GM21825 (cell line): ENCODE measurements around the gene BNIP3.
"Not testable (repeated sequence)": the region's sequence is repeated elsewhere in the genome, so short reads cannot be mapped to it uniquely, and the experiment has no call there.

Experiments used
- ATAC-seq: cut with Tn5 transposase; IDR thresholded peaks from one replicate; pipeline ENCODE4 v1.9.1; 2021; ENCODE audit warnings: mild to moderate bottlenecking, moderate library complexity; ENCODE audit not compliant: unreplicated experiment

The BNIP3 gene

DNA sequence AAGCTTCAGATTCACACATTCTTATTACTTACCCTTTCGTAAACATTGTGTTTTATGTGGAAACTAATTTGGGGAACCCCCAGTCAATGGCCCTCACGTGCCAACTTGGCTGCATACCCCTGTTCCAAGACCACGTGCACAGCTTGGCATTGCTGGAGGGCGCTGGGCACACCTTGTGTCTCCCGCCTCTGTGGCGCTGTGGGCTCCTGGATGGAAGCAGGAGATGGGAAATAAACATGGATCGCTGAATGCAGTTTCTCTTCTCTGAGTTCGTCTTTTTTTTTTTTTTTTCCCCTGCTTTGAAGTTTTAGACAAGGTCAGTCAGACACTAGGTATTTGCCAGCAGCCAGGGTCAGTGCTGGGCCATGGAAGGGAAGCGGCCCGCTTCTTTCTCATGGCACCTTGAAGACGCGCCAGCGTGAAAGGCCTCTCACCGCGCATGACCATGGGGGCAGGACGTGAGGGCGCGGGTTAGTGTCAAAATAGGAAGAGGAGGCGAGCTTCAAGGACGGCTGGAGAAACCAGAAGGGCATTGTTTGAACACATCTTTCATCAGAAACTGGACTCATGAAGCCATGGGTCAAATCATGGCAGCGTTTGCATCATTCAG is 27.3 kb downstream of the BNIP3 start:
- ATAC-seq, result no peak

DNA sequence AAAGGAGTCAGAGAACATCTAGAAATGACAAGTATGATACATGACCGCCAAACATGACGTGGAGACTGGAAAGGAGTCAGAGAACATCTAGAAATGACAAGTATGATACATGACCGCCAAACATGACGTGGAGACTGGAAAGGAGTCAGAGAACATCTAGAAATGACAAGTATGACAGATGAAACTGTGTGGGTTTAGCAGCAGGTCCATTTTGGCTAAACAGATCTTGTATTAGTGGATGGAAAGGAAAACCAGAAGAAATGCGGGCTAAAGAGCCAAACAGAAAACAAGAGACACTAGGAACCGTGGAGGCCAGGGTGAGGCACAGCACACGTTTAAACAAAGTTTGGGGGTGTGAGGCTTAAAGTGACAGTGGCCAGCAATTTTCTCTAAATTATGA is 31.8 kb downstream of the BNIP3 start:
- not testable (repeated sequence) for ATAC-seq

DNA sequence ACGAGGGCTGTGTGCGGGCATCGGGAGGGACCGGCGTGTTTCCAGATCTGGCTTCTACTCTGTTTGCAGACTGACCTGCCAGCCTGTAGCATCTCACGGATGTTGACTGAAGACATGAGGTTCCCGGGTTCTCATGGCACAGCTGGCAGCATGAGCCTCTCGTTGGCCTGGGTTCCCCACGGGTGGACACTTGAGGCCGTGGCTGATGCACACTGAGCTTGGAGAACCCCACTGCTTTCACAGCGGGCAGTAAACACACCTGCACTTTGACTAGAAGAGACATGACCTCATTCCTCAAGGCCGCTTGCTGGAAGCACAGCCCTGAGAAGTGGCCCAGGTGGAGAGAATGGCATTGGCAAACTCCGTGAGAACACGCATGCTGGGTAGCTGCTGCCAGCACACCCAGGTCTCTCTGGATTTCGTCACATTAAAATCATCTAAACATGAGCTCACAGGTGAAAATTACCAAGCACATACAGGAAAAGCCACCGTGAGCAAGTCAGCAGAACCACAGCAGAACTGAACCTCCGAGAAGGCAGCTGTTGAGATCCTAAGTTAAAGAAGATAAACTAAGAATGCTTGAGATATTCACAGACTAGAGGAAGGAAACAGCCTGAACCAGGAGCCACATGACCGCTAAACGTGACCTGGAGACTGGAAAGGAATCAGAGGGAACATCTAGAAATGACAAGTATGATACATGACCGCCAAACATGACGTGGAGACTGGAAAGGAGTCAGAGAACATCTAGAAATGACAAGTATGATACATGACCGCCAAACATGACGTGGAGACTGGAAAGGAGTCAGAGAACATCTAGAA is 32.5 kb downstream of the BNIP3 start:
- ATAC-seq, result no peak

DNA sequence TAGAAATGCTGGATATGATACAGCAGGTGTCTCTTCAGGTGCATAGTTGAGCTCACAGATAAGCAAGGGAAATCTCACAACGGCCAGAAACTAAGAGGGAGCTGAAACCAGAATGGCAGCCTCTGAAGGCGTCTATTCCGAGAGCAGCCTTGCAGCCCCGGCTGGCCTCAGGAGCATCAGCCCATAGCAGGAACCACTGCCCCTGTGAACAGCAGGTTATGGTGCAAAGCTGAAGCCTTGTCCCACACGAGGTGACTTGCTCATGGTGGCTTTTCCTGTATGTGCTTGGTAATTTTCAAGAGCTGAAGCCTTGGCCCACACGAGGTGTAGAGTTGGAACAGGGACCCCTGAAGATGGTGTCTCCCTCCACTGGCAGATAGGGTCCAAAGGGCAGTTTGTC is 33.2 kb downstream of the BNIP3 start:
- ATAC-seq, result no peak

DNA sequence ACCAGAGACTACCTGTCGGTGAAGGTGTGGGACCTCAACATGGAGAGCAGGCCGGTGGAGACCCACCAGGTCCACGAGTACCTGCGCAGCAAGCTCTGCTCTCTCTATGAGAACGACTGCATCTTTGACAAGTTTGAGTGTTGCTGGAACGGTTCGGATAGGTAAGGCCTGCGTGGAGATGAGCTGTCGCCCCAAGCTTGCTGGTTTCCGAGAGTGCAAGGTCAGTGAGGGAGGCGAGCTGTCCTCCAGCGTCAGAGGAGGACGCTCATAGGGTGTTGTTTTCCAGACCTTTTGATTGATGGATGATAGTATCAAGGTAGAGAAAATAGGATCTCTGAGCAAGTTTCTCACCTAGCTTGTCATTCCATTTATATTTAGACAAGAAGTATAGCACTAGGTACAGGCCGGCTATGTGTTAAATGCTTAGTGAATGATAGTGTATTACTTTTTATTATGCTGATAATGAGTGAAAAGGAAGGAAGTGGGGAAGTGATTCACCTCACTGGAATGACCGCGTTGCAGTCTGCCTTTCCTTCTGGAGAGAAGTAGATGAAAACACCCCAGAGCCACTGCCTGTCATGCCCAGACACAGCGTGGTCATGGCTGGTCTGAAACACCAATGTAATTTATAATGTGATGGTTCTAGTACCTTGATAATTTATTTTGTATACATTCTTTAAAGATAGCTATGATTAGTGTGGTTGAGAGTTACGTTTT is 33.9 kb downstream of the BNIP3 start:
- ATAC-seq, result no peak

DNA sequence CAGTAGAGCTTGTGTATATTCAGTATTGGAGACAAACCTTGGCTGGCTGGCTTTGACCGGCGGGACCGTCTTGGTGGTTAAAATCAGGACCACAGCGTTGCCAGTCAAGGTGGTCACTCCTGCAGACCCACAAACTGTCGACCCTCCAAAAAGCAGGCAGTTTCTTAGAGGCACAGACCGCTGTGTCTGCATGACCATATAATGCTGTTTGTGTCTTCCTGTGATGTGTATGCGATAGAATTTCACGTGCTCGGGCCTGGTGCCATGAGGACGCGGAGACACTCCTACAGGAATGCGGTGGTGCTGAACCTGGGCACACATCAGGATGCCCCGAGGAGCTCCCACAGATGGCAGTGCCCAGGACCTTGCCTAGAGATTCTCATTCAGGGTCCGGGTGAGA is 34.8 kb downstream of the BNIP3 start:
- no peak for ATAC-seq

DNA sequence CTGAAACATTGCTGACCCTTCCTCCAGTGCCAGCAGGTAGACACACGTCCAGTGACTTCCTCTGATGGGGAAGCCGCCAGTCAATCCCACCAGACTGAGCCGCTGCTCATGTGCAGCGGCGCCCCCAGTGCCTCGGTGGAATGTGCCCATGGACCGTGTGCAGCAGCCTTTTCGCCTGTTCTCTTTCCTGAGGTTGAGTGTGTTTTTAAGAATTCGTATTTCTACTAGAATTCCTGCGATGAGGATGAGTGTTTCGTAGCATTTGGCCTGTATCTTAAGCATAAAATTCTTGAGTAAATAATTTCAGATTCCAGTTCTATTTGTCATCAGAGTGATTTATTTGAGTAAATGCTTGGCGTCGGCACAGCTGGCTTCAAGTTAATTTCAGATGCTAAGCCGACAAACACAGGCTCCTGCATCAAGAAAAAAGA is 35.4 kb downstream of the BNIP3 start:
- no peak for ATAC-seq

DNA sequence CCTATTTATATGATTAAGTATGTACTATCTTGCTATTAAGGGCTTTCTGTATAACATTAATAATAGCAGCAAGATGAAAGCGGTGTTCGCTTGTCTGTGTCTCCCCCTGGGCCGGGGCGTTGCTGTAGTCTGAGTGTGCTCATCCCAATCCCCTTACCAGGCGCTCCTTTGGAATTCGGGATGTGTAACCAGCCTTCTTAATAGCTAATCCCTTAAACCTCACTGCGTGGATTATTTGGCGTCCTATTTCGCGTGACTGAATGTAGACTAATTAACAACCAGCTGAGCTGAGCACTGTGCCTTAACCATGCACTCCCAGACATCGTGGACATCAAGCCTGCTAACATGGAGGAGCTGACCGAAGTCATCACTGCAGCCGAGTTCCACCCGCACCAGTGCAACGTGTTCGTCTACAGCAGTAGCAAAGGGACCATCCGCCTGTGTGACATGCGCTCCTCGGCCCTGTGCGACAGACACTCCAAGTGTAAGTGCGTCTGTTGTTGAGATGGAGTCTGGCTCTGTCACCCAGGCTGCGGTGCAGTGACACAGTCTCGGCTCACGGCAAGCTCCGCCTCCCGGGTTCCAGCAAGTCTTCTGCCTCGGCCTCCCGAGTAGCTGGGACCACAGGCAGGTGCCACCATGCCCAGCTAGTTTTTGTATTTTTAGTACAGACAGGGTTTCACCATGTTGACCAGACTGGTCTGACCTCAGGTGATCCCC is 36.6 kb downstream of the BNIP3 start:
- ATAC-seq, result no peak

DNA sequence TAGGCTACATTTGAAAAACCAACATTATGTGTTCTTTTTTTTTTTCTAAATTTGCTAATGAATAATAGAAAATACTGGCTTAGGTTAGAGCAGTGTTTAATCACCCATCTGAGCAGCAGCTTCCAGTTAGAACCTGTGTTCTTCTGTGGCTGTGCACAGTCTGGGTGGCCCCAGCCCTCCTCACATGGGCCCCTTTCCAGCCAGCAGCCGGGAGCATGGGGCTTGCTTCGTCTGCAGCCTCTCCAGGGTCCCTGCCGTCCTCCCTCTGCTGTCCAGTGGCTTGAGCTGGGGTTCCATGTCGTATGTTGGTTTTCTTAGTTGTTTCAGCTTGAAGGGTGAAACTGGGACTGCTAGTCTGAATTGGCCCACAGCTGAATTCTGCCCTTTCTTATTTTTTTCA is 37.3 kb downstream of the BNIP3 start:
- no peak for ATAC-seq

DNA sequence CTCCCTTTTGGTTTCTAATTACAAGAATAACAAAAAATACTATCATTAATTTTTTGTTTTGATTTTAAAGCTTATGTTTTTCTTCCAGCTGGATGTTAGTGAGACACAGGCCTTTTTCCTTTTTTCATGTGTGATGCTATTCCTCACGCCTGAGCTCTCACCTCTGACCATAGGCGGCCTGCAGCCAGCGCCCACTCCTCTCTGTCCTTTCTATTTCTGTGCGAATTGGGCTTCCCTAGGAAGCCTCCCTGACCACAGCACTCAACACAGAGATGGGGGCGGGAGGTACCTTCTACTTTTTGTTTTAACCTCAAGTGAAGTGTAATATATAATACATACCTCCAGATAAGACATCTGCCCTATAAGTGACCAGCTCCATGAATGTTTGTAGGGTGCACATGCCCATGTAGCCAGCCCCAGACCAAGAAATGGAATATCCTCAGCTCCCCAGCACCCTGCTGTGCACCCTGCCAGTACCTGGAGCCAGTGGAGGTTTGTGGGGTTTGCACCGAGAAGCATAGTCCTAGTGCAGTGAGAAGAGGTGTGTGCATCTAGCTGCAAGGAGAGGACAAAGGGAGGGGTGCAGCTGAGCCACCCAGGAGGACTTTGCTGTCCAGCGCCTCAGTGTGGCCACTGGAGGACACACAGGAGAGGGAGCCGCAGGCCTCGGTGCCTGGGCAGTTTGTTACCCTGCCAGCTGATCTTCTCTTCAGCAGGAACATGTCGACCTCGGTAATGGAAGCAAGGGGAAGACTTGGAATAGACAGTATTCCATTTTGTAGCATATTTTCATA is 38.5 kb downstream of the BNIP3 start:
- no peak for ATAC-seq

DNA sequence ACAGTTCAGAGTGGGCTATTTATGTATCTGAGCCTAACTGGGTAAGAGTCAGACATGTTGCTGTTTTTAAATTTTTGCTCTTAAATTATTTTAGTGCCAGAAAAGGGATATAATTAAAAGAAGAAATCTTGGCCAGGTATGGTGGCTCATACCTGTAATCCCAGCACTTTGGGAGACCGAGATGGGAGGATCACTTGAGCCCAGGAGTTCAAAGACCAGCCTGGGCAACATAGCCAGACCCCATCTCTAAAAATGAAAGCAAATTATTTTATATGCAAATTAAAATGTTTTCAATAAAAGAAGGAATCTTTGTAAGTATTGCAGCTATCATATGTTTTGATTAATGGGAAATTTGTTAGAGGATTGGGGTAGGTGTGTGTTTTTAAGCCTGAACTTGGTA is 39.3 kb downstream of the BNIP3 start:
- no peak for ATAC-seq

DNA sequence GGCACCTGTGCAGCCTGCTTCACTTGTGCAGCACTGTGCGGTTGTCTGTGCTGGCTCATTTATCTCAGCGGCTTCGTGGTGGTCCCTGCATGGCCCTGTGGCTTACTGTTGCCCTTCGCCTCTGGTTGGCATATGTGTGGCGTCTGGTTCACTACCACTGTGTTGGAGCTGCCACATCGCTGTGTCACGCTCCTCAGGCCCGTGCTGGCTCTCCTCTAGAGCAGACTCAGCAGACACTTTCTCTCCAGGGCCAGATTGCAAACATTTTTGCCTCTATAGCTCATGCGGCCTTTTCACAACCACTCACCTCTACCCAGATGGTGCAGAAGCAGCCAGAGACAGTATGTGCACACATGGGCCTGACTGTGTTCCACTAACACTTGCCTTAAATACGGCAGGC is 43.0 kb downstream of the BNIP3 start:
- ATAC-seq, result no peak

DNA sequence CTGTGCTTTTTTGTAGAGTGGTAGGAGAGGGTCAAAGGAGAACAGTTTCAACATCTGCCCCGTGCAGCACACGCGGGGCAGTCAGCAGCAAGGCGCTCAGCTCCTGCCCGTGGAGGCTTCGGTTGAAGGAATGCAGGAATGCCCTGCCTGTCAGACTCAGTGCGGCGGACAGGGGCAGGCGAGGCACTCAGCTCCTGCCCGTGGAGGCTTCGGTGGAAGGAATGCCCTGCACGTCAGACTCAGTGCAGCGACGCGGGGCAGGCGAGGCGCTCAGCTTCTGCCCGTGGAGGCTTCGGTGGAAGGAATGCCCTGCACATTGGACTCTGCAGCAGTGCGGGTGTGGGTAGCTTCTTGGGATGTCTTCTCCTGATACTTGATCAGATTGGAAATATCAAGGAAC is 43.9 kb downstream of the BNIP3 start:
- ATAC-seq, result no peak

DNA sequence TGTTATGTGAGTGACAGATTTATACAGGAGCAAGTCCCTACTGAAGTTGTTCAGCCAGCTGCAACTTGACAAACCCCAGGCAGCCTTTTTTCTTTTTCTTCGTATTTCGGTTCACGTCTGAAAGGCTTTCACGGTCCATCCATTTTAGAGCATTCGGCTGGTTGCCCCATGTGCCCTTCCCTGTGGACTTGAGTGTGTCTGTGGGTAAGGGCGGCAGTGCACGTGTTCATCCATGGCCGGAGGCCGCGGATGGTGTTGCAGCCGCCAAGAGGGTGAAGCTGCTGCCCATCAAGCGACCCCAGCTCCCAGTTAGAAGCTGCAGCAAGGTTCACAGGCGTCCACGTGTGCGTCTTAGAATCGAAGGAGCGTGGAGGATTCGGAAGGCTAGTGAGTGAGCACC is 45.0 kb downstream of the BNIP3 start:
- ATAC-seq, result no peak

DNA sequence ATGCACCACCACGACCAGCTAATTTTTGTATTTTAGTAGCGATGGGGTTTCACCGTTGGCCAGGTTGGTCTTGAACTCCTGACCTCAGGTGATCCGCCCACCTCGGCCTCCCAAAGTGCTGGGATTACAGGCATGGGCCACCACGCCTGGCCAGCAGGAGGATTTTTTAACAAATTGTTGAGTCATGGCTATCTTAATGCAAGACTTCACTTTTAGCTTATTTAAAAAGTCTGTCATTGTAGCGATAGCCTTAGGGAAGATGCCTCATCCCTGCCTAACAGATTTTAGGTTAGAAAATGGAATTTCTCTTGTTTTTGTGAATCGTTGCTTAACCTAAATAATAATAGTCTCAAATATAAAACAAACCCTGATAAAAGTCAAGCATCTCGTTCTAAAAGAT is 45.4 kb downstream of the BNIP3 start:
- ATAC-seq, result no peak

DNA sequence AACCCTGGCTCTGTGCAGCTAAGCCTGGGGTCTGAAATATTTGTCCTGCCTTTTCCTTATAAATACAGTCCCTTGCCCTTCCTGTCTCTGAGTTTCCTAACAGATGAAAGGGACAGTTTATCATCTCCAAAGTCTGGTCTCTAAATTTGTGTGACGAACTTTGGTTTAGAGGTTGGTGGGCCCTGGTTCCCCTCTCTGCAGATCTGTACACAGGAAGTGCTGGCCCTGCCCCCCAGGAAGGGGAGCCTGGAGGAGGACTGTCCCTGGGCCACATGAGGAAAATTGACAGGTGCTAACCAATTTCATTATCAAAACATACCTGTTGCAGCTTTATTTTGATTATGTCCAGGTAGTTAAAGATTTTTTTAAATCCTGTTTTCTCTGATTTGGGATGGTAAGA is 46.5 kb downstream of the BNIP3 start:
- no peak for ATAC-seq

DNA sequence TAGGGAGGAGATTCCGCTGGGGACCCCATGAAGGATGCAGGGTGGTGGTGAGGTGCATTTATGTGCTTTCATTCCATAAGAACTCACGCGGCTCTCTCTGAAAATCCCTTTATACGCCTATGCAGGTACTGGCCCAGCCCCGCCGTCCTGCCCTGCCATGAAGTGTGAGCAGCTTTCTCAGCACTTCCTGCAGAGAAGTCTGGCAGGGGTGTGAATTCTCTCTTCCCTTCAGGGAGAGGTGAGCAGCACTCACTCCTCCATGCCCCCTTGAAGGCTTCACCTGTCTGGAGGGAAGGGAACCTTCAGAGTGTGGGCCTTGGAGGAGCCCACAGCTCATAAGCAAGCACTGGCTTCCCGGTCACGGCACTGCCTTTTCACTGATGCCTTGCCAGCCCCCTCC is 47.0 kb downstream of the BNIP3 start:
- ATAC-seq, result no peak

DNA sequence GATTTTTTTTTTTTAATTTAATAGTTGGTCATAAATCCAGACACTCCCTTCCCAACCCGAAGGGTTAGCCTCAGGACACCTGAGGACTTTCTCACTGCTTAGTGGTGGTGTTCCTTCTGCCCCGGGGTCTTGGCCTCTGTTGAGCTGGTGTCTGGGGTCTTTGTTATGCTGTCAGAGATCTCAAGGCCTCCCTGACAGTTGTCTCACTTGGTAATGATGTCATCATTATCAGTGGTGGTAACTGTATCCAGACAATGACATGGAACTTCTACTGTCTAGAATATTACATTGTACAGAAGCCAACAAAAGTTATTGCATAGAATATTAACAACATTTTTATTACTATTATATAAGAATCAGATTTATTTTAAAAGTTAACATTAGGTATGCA is 48.0 kb downstream of the BNIP3 start:
- no peak for ATAC-seq

DNA sequence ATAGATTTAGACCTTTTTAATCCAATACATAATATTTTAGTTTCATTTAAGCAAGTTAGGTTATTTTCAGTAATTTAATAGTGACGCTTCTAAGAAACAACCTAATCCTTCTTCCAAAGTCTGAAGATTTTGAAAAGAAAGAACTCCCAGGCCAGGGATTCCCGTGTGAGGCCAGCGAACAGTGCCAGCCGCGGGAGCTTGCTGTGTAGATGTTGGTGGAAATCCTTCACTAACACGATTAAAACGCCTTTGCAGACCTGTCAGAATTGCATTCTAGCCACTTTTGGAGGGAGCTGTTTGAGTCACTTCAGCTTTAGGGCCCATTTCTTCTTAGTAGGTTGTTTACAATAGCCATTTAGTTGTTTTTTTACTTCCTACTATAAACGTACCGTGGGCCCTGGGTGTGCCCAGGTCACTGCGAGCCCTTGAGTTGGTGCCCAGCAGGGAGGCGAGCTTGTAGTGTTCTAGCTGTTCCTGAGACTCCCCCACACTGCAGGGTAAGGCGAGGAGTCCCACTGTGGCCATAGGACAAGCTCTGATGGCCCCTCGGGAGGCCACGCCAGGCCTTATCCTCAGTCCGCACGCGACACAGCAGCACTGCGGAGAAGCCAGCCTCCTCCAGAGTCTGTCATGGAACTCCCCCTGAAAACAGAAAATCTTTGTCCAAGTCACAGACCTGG is 48.6 kb downstream of the BNIP3 start:
- ATAC-seq, result no peak

DNA sequence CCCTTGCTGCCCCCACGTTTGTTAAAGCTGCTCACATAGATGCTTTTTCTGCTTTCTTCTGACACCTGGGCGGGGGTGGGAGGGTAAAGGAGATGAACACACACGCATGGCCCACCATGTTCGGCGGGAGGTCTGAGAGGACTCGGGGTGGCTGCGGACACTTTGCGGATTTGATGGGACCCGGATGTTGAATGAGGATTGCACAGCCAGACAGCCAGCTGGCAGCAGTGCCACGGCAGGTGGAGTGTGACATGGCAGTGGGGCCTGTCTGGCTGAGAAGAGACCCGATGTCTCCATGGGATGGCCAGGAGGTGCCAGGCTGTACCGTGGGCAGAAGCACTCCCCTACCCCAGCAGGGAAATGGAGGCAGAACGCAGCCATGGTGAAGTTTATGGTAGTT is 49.7 kb downstream of the BNIP3 start:
- ATAC-seq, result no peak
